ENCODE results near the gene KDM1A. TPM values are rescaled to one million over a fixed set of nuclear protein-coding genes. Genes with fewer than 3 reads are reported as not detected.

KDM1A gene
- total and polyA plus RNA-seq, 2 of the 13 experiments (the other 11 are each of a cell fraction or from before 2014, with no cell fraction given), result 81.3 to 173 TPM

DNA sequence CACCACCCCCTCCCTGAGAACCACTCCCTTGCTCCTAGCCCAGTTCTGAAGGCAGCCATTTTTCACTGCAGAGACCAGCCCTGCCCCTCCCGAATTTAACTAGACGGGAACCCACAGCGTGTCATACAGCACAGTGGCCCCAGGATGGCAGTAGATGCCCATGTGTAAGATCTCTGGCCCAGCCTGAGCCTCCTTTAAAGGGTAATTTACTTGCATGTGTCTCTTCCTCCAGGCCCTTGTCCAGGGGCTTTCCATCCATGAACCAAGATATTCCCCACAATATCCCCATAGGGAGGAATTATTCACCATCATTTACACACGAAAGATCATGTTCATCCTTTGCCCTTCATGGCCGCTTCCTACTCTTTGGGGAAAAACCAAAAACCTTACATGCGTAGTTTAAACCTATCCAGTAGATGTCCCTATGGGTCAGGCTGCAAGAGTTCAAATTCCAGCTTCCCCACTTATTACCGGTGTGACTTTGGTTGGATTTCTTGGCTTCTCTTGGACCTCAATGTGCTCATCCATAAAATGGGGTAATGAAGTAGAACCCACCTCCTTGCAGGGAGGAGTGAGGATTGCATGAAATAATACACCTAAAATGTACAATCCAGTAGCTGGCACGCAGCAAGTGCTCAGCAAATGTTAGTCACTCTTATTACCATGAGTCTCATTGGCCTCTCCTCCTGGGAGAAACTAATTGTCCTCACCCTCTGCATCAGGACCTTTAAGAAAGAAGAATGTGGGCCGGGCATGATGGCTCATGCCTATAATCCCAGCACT, 42.6 kb upstream of the KDM1A start (continued):
- TF ChIP-seq, protein P1, sequence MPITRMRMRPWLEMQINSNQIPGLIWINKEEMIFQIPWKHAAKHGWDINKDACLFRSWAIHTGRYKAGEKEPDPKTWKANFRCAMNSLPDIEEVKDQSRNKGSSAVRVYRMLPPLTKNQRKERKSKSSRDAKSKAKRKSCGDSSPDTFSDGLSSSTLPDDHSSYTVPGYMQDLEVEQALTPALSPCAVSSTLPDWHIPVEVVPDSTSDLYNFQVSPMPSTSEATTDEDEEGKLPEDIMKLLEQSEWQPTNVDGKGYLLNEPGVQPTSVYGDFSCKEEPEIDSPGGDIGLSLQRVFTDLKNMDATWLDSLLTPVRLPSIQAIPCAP (CRISPR knock-in tag; IDR thresholded peaks at IDR 0.05; ENCODE audit: low read depth), result no peak
- no peak for TF ChIP-seq ZNF143 (CRISPR knock-in tag; IDR thresholded peaks at IDR 0.05)
- no peak for TF ChIP-seq SMYD3 (CRISPR knock-in tag; IDR thresholded peaks at IDR 0.05)
- TF ChIP-seq DR1 (CRISPR knock-in tag; IDR thresholded peaks at IDR 0.05), result no peak
- TF ChIP-seq, protein P2, sequence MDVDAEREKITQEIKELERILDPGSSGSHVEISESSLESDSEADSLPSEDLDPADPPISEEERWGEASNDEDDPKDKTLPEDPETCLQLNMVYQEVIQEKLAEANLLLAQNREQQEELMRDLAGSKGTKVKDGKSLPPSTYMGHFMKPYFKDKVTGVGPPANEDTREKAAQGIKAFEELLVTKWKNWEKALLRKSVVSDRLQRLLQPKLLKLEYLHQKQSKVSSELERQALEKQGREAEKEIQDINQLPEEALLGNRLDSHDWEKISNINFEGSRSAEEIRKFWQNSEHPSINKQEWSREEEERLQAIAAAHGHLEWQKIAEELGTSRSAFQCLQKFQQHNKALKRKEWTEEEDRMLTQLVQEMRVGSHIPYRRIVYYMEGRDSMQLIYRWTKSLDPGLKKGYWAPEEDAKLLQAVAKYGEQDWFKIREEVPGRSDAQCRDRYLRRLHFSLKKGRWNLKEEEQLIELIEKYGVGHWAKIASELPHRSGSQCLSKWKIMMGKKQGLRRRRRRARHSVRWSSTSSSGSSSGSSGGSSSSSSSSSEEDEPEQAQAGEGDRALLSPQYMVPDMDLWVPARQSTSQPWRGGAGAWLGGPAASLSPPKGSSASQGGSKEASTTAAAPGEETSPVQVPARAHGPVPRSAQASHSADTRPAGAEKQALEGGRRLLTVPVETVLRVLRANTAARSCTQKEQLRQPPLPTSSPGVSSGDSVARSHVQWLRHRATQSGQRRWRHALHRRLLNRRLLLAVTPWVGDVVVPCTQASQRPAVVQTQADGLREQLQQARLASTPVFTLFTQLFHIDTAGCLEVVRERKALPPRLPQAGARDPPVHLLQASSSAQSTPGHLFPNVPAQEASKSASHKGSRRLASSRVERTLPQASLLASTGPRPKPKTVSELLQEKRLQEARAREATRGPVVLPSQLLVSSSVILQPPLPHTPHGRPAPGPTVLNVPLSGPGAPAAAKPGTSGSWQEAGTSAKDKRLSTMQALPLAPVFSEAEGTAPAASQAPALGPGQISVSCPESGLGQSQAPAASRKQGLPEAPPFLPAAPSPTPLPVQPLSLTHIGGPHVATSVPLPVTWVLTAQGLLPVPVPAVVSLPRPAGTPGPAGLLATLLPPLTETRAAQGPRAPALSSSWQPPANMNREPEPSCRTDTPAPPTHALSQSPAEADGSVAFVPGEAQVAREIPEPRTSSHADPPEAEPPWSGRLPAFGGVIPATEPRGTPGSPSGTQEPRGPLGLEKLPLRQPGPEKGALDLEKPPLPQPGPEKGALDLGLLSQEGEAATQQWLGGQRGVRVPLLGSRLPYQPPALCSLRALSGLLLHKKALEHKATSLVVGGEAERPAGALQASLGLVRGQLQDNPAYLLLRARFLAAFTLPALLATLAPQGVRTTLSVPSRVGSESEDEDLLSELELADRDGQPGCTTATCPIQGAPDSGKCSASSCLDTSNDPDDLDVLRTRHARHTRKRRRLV (CRISPR knock-in tag; IDR thresholded peaks at IDR 0.05), result no peak
- TF ChIP-seq RCOR2 (CRISPR knock-in tag; IDR thresholded peaks at IDR 0.05), result peak; percentile 61; the same call in 1 of the 2 replicates
- TF ChIP-seq, protein P3, sequence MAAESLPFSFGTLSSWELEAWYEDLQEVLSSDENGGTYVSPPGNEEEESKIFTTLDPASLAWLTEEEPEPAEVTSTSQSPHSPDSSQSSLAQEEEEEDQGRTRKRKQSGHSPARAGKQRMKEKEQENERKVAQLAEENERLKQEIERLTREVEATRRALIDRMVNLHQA (CRISPR knock-in tag; IDR thresholded peaks at IDR 0.05), result no peak
- TF ChIP-seq HNF4G (IDR thresholded peaks at IDR 0.05; ENCODE audit: borderline replicate concordance, low read depth, low read length), result peak; percentile 33; the same call in 1 of the 2 replicates
- no peak for TF ChIP-seq HNF4G (CRISPR knock-in tag; IDR thresholded peaks at IDR 0.05; ENCODE audit: borderline replicate concordance, low read depth)
- TF ChIP-seq, protein P4, sequence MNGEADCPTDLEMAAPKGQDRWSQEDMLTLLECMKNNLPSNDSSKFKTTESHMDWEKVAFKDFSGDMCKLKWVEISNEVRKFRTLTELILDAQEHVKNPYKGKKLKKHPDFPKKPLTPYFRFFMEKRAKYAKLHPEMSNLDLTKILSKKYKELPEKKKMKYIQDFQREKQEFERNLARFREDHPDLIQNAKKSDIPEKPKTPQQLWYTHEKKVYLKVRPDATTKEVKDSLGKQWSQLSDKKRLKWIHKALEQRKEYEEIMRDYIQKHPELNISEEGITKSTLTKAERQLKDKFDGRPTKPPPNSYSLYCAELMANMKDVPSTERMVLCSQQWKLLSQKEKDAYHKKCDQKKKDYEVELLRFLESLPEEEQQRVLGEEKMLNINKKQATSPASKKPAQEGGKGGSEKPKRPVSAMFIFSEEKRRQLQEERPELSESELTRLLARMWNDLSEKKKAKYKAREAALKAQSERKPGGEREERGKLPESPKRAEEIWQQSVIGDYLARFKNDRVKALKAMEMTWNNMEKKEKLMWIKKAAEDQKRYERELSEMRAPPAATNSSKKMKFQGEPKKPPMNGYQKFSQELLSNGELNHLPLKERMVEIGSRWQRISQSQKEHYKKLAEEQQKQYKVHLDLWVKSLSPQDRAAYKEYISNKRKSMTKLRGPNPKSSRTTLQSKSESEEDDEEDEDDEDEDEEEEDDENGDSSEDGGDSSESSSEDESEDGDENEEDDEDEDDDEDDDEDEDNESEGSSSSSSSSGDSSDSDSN (CRISPR knock-in tag; IDR thresholded peaks at IDR 0.05), result no peak
- TF ChIP-seq, protein P5, sequence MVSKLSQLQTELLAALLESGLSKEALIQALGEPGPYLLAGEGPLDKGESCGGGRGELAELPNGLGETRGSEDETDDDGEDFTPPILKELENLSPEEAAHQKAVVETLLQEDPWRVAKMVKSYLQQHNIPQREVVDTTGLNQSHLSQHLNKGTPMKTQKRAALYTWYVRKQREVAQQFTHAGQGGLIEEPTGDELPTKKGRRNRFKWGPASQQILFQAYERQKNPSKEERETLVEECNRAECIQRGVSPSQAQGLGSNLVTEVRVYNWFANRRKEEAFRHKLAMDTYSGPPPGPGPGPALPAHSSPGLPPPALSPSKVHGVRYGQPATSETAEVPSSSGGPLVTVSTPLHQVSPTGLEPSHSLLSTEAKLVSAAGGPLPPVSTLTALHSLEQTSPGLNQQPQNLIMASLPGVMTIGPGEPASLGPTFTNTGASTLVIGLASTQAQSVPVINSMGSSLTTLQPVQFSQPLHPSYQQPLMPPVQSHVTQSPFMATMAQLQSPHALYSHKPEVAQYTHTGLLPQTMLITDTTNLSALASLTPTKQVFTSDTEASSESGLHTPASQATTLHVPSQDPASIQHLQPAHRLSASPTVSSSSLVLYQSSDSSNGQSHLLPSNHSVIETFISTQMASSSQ (IDR thresholded peaks at IDR 0.05; ENCODE audit: low read depth), result no peak
- TF ChIP-seq, protein P5 (CRISPR knock-in tag; IDR thresholded peaks at IDR 0.05; ENCODE audit: borderline replicate concordance), result no peak
- TF ChIP-seq KDM1A (CRISPR knock-in tag; IDR thresholded peaks at IDR 0.05), result peak; percentile 76; the same call in 1 of the 2 replicates
- TF ChIP-seq ZNF747 (CRISPR knock-in tag; IDR thresholded peaks at IDR 0.05; ENCODE audit: borderline replicate concordance), result no peak
- no peak for TF ChIP-seq ZNF274 (CRISPR knock-in tag; IDR thresholded peaks at IDR 0.05)
- TF ChIP-seq ZZZ3 (CRISPR knock-in tag; IDR thresholded peaks at IDR 0.05; ENCODE audit: borderline replicate concordance), result no peak

All from HepG2 (cell line).